ENCODE measurements around the gene TRPM3. TPM values are rescaled to one million over a fixed set of nuclear protein-coding genes. Genes with fewer than 3 reads are reported as not detected.

The TRPM3 gene
- total RNA-seq, 3 donors from 2014 or later (not counting 1 experiment from before 2014, with no cell fraction given): not detected

GRCh38 chr9:70936536-70936935 is 184.9 kb downstream of the TRPM3 start:
- WGBS (ENCODE audit: insufficient coverage): 94% methylated on average over 2 of the region's 2 CpGs
- H3K4me3 Mint-ChIP-seq: no peak overlapping the region
- no peak overlapping the region for H3K27ac ChIP-seq (ENCODE audit: low read length)
- no peaks in the 10 kb centered on the region for H3K36me3 ChIP-seq (ENCODE audit: control insufficient read depth, insufficient read depth, low read length)
- peaks cover 0 to 4% of the 10 kb centered on the region in 2 donors for H3K27me3 Mint-ChIP-seq (ENCODE audit: low read depth in 2 of 2)
- intact Hi-C loops (cut with micrococcal nuclease): no loop called here
- no peaks in the 10 kb centered on the region for H3K9me3 ChIP-seq (ENCODE audit: control insufficient read depth, insufficient read depth, low read length)
- ATAC-seq: no peak
- no peaks in the 10 kb centered on the region for H3K4me1 ChIP-seq (ENCODE audit: control insufficient read depth, insufficient read depth, low read length)
- TF ChIP-seq, protein P1, sequence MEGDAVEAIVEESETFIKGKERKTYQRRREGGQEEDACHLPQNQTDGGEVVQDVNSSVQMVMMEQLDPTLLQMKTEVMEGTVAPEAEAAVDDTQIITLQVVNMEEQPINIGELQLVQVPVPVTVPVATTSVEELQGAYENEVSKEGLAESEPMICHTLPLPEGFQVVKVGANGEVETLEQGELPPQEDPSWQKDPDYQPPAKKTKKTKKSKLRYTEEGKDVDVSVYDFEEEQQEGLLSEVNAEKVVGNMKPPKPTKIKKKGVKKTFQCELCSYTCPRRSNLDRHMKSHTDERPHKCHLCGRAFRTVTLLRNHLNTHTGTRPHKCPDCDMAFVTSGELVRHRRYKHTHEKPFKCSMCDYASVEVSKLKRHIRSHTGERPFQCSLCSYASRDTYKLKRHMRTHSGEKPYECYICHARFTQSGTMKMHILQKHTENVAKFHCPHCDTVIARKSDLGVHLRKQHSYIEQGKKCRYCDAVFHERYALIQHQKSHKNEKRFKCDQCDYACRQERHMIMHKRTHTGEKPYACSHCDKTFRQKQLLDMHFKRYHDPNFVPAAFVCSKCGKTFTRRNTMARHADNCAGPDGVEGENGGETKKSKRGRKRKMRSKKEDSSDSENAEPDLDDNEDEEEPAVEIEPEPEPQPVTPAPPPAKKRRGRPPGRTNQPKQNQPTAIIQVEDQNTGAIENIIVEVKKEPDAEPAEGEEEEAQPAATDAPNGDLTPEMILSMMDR (IDR thresholded peaks at IDR 0.05): no peak
- H3K36me3 Mint-ChIP-seq: no peaks in the 10 kb centered on the region
- no peak overlapping the region for H3K4me3 ChIP-seq (ENCODE audit: low read length)
- peaks cover 0 to 5% of the 10 kb centered on the region in 2 donors for H3K9me3 Mint-ChIP-seq
- DNase-seq: no peak
- no peaks in the 10 kb centered on the region for H3K27me3 ChIP-seq (ENCODE audit: control insufficient read depth, insufficient read depth, low read length)
- no peaks in the 10 kb centered on the region for H3K4me1 Mint-ChIP-seq
- no peak overlapping the region for H3K27ac Mint-ChIP-seq

DNA sequence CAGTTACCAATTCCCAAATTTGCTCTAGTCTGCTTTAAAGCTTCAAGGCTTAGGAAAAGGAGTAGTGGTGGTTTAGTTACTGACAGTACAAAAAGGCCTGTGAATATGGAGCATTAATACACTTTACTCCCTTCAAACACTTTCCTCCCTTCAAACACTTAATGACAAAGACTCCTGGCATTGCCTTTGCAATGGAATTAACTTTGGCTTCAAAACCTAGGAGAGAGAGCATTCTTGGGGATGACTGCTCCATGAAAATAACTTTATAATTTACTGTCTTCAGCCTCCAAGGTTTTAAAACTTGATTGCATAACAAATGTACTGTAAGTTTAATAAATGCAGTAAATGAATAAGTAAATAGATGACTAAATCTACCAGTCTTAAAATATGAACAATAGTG is 185.6 kb downstream of the TRPM3 start:
- Histone ChIP-seq H3K4me1 (ENCODE audit: control insufficient read depth, insufficient read depth, low read length) (no peaks in the 10 kb centered on the region), H3K9me3 (ENCODE audit: control insufficient read depth, insufficient read depth, low read length) (no peaks in the 10 kb centered on the region), H3K27ac (ENCODE audit: low read length) (no peak overlapping the region), H3K4me3 (ENCODE audit: low read length) (no peak overlapping the region), H3K27me3 (ENCODE audit: control insufficient read depth, insufficient read depth, low read length) (no peaks in the 10 kb centered on the region), H3K36me3 (ENCODE audit: control insufficient read depth, insufficient read depth, low read length) (no peaks in the 10 kb centered on the region)
- no peaks in the 10 kb centered on the region for H3K36me3 Mint-ChIP-seq
- ATAC-seq (no peak), DNase-seq (no peak)
- H3K27me3 Mint-ChIP-seq (ENCODE audit: low read depth in 2 of 2): peaks cover 0 to 4% of the 10 kb centered on the region in 2 donors
- no peaks in the 10 kb centered on the region for H3K4me1 Mint-ChIP-seq
- TF ChIP-seq, protein P1 (IDR thresholded peaks at IDR 0.05): no peak
- intact Hi-C loops (cut with micrococcal nuclease): no loop called here
- no peak overlapping the region for H3K27ac Mint-ChIP-seq
- H3K9me3 Mint-ChIP-seq: peaks cover 0 to 4% of the 10 kb centered on the region in 2 donors
- no peak overlapping the region for H3K4me3 Mint-ChIP-seq

GRCh38 chr9:70934642-70935041 is 186.8 kb downstream of the TRPM3 start:
- TF ChIP-seq, protein P1 (IDR thresholded peaks at IDR 0.05): no peak
- Histone ChIP-seq H3K4me3 (ENCODE audit: low read length) (no peak overlapping the region), H3K27ac (ENCODE audit: low read length) (no peak overlapping the region), H3K4me1 (ENCODE audit: control insufficient read depth, insufficient read depth, low read length) (no peaks in the 10 kb centered on the region), H3K9me3 (ENCODE audit: control insufficient read depth, insufficient read depth, low read length) (no peaks in the 10 kb centered on the region), H3K36me3 (ENCODE audit: control insufficient read depth, insufficient read depth, low read length) (no peaks in the 10 kb centered on the region), H3K27me3 (ENCODE audit: control insufficient read depth, insufficient read depth, low read length) (no peaks in the 10 kb centered on the region)
- no peaks in the 10 kb centered on the region for H3K36me3 Mint-ChIP-seq
- H3K4me1 Mint-ChIP-seq: no peaks in the 10 kb centered on the region
- DNase-seq (no peak), ATAC-seq (no peak)
- intact Hi-C loops (cut with micrococcal nuclease): no loop called here
- WGBS (ENCODE audit: insufficient coverage): no CpG with 5 or more reads among the region's 1 CpG
- H3K4me3 Mint-ChIP-seq: no peak overlapping the region
- H3K27me3 Mint-ChIP-seq (ENCODE audit: low read depth in 2 of 2): peaks cover 0 to 4% of the 10 kb centered on the region in 2 donors
- H3K27ac Mint-ChIP-seq: no peak overlapping the region
- no peaks in the 10 kb centered on the region for H3K9me3 Mint-ChIP-seq

DNA sequence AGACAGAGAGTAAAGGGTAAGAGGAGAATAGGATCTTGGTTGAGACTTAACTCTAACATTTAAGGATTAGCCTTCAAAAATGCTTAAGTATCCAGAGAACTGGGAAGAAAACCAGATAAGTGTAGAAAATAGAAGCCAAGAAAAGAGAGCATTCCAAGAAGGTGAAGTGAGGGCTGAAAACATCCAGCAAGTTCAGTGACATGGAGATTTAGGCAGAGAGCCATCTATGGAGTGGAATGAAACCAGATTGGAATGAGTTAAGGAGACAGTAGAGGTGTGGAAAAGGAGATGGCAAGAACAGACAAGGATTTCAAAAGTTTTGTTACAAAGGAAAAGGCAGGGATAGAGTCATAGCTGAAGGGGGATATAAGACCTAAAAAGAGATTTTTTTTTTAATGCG is 188.1 kb downstream of the TRPM3 start:
- Histone ChIP-seq H3K4me1 (ENCODE audit: control insufficient read depth, insufficient read depth, low read length) (no peaks in the 10 kb centered on the region), H3K27me3 (ENCODE audit: control insufficient read depth, insufficient read depth, low read length) (no peaks in the 10 kb centered on the region), H3K4me3 (ENCODE audit: low read length) (no peak overlapping the region), H3K36me3 (ENCODE audit: control insufficient read depth, insufficient read depth, low read length) (no peaks in the 10 kb centered on the region), H3K27ac (ENCODE audit: low read length) (no peak overlapping the region), H3K9me3 (ENCODE audit: control insufficient read depth, insufficient read depth, low read length) (no peaks in the 10 kb centered on the region)
- Mint-ChIP-seq H3K27ac (no peak overlapping the region), H3K36me3 (no peaks in the 10 kb centered on the region), H3K9me3 (peaks cover 0 to 2% of the 10 kb centered on the region in 2 donors), H3K4me1 (no peaks in the 10 kb centered on the region), H3K4me3 (no peak overlapping the region), H3K27me3 (ENCODE audit: low read depth in 2 of 2) (peaks cover 0 to 2% of the 10 kb centered on the region in 2 donors)
- intact Hi-C loops (cut with micrococcal nuclease): no loop called here
- TF ChIP-seq, protein P1 (IDR thresholded peaks at IDR 0.05): no peak
- ATAC-seq (no peak), DNase-seq (no peak)
- WGBS (ENCODE audit: insufficient coverage): 100% methylated on average over 1 of the region's 1 CpG
